Smooth muscle cell (in vitro differentiated cells): ENCODE results near the gene HYCC1. TPM values are rescaled to one million over a fixed set of nuclear protein-coding genes. Genes with fewer than 3 reads are reported as not detected.

Experiments used
- DNase-seq: peaks from one replicate; lab custom pipeline; 2025; ENCODE audit not compliant: unreplicated experiment; lab: John Stamatoyannopoulos, UW
- H2AFZ ChIP-seq: fragments of 200-600 bp; sonication (generic); 2 replicates; pipeline ENCODE4 v1.6.0; 2016; ENCODE audit warnings: antibody characterized with exemption, low read depth, mild to moderate bottlenecking
- H3F3A ChIP-seq: fragments of 200-600 bp; sonication (generic); 2 replicates; pipeline ENCODE4 v1.6.0; 2017; ENCODE audit warnings: antibody characterized with exemption, low read depth
- H3K27ac ChIP-seq: fragments of 200-600 bp; sonication (generic); 2 replicates; pipeline ENCODE4 v1.5.1; 2016; ENCODE audit warnings: low read depth, mild to moderate bottlenecking
- H3K27me3 ChIP-seq: fragments of 200-600 bp; sonication (generic); 2 replicates; pipeline ENCODE4 v1.6.1; 2016; ENCODE audit warnings: low read depth, mild to moderate bottlenecking
- H3K36me3 ChIP-seq: fragments of 200-600 bp; sonication (generic); 2 replicates; pipeline ENCODE4 v1.5.1; 2016; ENCODE audit warnings: low read depth
- H3K4me1 ChIP-seq: fragments of 200-600 bp; sonication (generic); 2 replicates; pipeline ENCODE4 v1.5.1; 2016; ENCODE audit warnings: low read depth
- H3K4me2 ChIP-seq: fragments of 200-600 bp; sonication (generic); 2 replicates; pipeline ENCODE4 v1.6.0; 2016; ENCODE audit warnings: mild to moderate bottlenecking
- H3K4me3 ChIP-seq: fragments of 200-600 bp; sonication (generic); 2 replicates; pipeline ENCODE4 v1.5.1; 2016; ENCODE audit warnings: mild to moderate bottlenecking
- H3K79me2 ChIP-seq: fragments of 200-600 bp; sonication (generic); 2 replicates; pipeline ENCODE4 v1.6.0; 2016; ENCODE audit warnings: low read depth, mild to moderate bottlenecking
- H3K9ac ChIP-seq: fragments of 200-600 bp; sonication (generic); 2 replicates; pipeline ENCODE4 v1.6.0; 2016; ENCODE audit warnings: low read depth
- H3K9me3 ChIP-seq: fragments of 200-600 bp; sonication (generic); replicated peaks from 2 replicates; pipeline ENCODE4 v1.5.1; 2016; ENCODE audit warnings: low read depth
- H4K20me1 ChIP-seq: fragments of 200-600 bp; sonication (generic); 2 replicates; pipeline ENCODE4 v1.6.0; 2016; ENCODE audit warnings: low read depth
- WGBS: methylation state at CpG from one replicate; pipeline ENCODE4 v1.1.7; 2016; ENCODE audit warnings: low lambda C conversion rate; 5-methylcytosine and 5-hydroxymethylcytosine counted together
- polyA plus RNA-seq: library from polyadenylated mRNA; unstranded; fragments of >200 nt; fragmentation: Nextera tagmentation; extraction: Ambion mirVana; gene quantifications from 2 replicates; pipeline ENCODE4 v1.2.1, GENCODE V29; 2016
- total RNA-seq: library from RNA; depleted of rRNA; stranded (reverse); fragments of >200 nt; gene quantifications from 2 replicates; pipeline ENCODE4 v1.2.3, GENCODE V29; 2014
- TF ChIP-seq, protein P1 (sequence below): fragments of 200-600 bp; sonication (generic); IDR thresholded peaks from 2 replicates; pipeline ENCODE4 v1.5.1; 2017; ENCODE audit warnings: borderline replicate concordance, mild to moderate bottlenecking, antibody characterized with exemption; ENCODE audit not compliant: insufficient read depth, poor library complexity, severe bottlenecking

Gene HYCC1
- total and polyA plus RNA-seq, 2 experiments from 2014 or later = 16.5 to 113 TPM

DNA sequence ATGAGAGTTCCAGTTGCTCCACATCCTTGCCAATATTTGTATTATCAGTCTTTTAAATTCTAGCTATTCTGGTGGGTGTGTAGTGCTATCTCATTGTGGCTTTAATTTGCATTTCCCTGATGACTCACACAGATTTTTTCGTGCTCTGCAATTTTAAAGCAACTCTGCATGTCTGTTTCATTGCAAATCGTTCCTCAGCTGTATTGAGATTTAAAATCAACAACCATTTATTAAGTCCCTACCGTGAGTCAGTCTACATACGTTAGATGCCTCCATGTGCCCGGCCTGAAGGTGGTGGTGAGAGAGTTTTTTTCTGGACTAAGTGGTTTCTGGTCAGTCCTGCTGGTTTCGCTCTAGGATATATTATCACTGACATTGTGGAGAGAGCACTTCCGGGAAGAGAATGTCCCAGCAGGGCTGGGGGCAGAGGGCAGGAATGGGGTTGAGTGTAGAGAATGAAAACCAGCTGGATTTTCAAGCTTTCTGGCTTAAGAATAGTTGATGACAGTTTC lies 8.4 kb upstream of the HYCC1 start:
- Histone ChIP-seq H3K9ac (no peak overlapping the region), H3K4me3 (no peak overlapping the region), H3K9me3 (no peaks in the 10 kb centered on the region), H3K27me3 (no peaks in the 10 kb centered on the region), H3K4me1 (peaks cover 13% of the 10 kb centered on the region), H4K20me1 (no peaks in the 10 kb centered on the region), H3K79me2 (no peaks in the 10 kb centered on the region), H3K4me2 (peak overlapping the region; percentile 32), H3F3A (peaks cover 11% of the 10 kb centered on the region), H2AFZ (no peak overlapping the region), H3K27ac (peak overlapping the region; percentile 79), H3K36me3 (no peaks in the 10 kb centered on the region)
- DNase-seq = no peak
- WGBS = 4% methylated on average over 7 of the region's 7 CpGs
- TF ChIP-seq, protein P1, sequence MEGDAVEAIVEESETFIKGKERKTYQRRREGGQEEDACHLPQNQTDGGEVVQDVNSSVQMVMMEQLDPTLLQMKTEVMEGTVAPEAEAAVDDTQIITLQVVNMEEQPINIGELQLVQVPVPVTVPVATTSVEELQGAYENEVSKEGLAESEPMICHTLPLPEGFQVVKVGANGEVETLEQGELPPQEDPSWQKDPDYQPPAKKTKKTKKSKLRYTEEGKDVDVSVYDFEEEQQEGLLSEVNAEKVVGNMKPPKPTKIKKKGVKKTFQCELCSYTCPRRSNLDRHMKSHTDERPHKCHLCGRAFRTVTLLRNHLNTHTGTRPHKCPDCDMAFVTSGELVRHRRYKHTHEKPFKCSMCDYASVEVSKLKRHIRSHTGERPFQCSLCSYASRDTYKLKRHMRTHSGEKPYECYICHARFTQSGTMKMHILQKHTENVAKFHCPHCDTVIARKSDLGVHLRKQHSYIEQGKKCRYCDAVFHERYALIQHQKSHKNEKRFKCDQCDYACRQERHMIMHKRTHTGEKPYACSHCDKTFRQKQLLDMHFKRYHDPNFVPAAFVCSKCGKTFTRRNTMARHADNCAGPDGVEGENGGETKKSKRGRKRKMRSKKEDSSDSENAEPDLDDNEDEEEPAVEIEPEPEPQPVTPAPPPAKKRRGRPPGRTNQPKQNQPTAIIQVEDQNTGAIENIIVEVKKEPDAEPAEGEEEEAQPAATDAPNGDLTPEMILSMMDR = no peak

DNA sequence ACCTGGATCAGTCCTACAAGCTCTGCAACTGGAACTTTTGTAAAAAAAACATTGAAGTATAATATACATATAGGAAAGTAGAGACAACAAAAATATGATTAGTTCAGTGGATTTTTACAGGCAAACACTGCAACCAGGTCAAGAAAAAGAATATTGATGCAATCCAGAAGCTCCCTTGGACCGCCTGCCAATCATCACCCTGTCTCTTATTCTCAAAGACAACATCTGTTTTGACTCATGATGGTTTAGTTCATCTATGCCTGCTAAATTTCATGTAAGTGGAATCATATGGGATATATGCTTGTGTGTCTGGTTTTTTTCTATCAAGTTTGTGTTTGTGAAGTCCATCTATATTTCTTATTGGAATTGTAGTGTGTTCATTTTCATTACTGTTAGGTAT lies 7.7 kb upstream of the HYCC1 start:
- 24% methylated on average over 1 of the region's 1 CpG for WGBS
- Histone ChIP-seq H3K79me2 (no peaks in the 10 kb centered on the region), H3K4me2 (peak overlapping the region; percentile 32), H3K27ac (peak overlapping the region; percentile 79), H2AFZ (no peak overlapping the region), H3K9ac (no peak overlapping the region), H3K36me3 (no peaks in the 10 kb centered on the region), H3K9me3 (no peaks in the 10 kb centered on the region), H4K20me1 (no peaks in the 10 kb centered on the region), H3K4me3 (no peak overlapping the region), H3K4me1 (peaks cover 13% of the 10 kb centered on the region), H3F3A (peaks cover 11% of the 10 kb centered on the region), H3K27me3 (no peaks in the 10 kb centered on the region)
- no peak for DNase-seq
- TF ChIP-seq, protein P1 = no peak

DNA sequence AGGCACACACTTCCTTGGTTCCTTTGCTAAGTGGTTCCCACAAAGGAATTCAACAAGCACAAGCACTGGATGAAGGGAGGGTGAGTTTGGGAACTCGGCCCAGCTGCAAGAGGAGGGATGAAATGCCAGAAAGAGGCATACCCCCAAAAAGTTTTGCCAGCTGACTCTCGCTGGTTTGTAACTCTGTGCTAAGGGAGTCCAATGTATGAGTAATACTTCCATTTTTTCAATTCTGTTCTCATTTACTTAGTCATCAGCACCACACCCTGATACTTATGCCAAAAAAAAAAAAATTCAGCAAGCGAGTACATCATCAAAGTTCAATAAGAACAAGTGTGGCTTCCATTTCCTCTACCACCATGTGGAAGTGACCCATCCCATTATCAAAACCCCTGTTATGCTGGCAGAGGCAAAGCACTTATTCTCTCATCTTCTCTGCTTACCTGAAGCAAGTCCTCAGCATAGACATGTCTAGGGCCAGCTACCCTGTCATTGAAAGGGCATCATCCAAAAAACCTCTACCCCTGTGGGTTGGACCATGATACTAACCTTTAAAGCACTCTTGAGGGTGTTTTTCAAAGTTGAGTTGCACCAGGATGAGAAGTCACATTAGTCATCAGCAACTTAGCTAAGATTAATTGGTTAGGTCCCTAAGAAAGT lies 6.9 kb upstream of the HYCC1 start:
- Histone ChIP-seq H3K36me3 (no peaks in the 10 kb centered on the region), H4K20me1 (no peaks in the 10 kb centered on the region), H3F3A (peaks cover 11% of the 10 kb centered on the region), H3K4me1 (peaks cover 13% of the 10 kb centered on the region), H3K4me2 (no peak overlapping the region), H2AFZ (no peak overlapping the region), H3K27me3 (no peaks in the 10 kb centered on the region), H3K4me3 (no peak overlapping the region), H3K9ac (no peak overlapping the region), H3K9me3 (no peaks in the 10 kb centered on the region), H3K27ac (peak overlapping the region; percentile 79), H3K79me2 (no peaks in the 10 kb centered on the region)
- TF ChIP-seq, protein P1 = no peak
- WGBS = 83% methylated on average over 3 of the region's 3 CpGs
- no peak for DNase-seq

DNA sequence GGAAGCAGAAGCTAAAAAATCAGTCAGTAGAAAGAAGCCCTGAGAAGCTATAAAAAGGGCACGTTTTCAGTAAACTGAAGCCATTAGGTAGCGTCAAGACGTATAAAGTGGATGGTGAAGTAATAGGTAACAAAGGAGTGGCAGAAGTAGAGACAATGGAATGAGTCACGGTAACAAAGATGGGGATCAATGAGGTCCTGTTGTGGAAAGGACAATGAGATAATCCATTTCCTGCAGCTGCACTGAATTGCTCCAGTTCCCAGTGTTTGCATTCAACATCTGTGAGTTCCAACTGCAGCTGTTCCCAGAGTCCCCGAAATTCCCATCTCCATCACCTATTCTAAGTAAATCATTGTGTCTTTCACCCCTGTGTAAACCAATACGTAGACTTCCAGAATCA lies 4.8 kb upstream of the HYCC1 start:
- H3K4me2 ChIP-seq = no peak overlapping the region

More for the DNA sequence above, 4.8 kb upstream of the HYCC1 start:
- WGBS = 76% methylated on average over 6 of the region's 6 CpGs
- Histone ChIP-seq H4K20me1 (no peaks in the 10 kb centered on the region), H3K4me3 (no peak overlapping the region), H3K9ac (no peak overlapping the region), H3K27me3 (no peaks in the 10 kb centered on the region), H3K79me2 (no peaks in the 10 kb centered on the region), H2AFZ (no peak overlapping the region), H3K36me3 (no peaks in the 10 kb centered on the region), H3K27ac (no peak overlapping the region), H3F3A (peaks cover 11% of the 10 kb centered on the region), H3K9me3 (no peaks in the 10 kb centered on the region), H3K4me1 (peaks cover 13% of the 10 kb centered on the region)
- TF ChIP-seq, protein P1 = no peak
- no peak for DNase-seq
